Activated CD4-positive, alpha-beta T cell treated with anti-CD3 and anti-CD28 coated beads for 36 hours (primary cell): ENCODE data around the gene AMOTL1. TPM values are rescaled to one million over a fixed set of nuclear protein-coding genes. Genes with fewer than 3 reads are reported as not detected.

Experiments
- ATAC-seq: fragments of 200-7000 bp; cut with Tn5 transposase; one replicate; pipeline ENCODE4 v1.10.0; 2021; ENCODE audit warnings: mild to moderate bottlenecking, moderate library complexity
- CTCF ChIA-PET: fragments of 350-600 bp; sonication (Branson Sonifier 250); formaldehyde crosslinking; loops from one replicate; lab custom pipeline; 2021; ENCODE audit warnings: antibody characterized with exemption; lab: Charles Lee
- POLR2A ChIA-PET: fragments of 350-600 bp; sonication (Branson Sonifier 250); formaldehyde crosslinking; loops from one replicate; lab custom pipeline; 2021; ENCODE audit warnings: antibody characterized with exemption, inconsistent platforms; lab: Charles Lee
- DNase-seq: peaks from one replicate; pipeline ENCODE4 v3.0.0-alpha.2; 2020
- H3K27ac Mint-ChIP-seq: one replicate; pipeline ENCODE4 v1.8.0; 2021; ENCODE audit warnings: mixed read lengths
- H3K27me3 Mint-ChIP-seq: one replicate; pipeline ENCODE4 v1.8.0; 2021; ENCODE audit warnings: mixed read lengths
- H3K36me3 Mint-ChIP-seq: one replicate; pipeline ENCODE4 v1.8.0; 2021; ENCODE audit warnings: low read depth, mixed read lengths
- H3K4me1 Mint-ChIP-seq: one replicate; pipeline ENCODE4 v1.8.0; 2021; ENCODE audit warnings: mixed read lengths
- H3K4me3 Mint-ChIP-seq: one replicate; pipeline ENCODE4 v1.8.0; 2021; ENCODE audit warnings: mild to moderate bottlenecking, moderate library complexity, mixed read lengths
- H3K9me3 Mint-ChIP-seq: one replicate; pipeline ENCODE4 v1.8.0; 2021; ENCODE audit warnings: low read depth, mixed read lengths
- intact Hi-C, 2 experiments: fragments of 100-400 bp; cut with DNase I in 1 of 2; cut with micrococcal nuclease in 1 of 2; formaldehyde crosslinking; loops; one replicate each; pipeline versions ENCODE4 v1.14.2 to v1.15.1; 2022 to 2024; cut with DNase I, micrococcal nuclease
- total RNA-seq, 2 experiments: library from RNA; stranded (reverse); gene quantifications; one replicate each; pipeline ENCODE4 v1.2.3, GENCODE V29; 2021

AMOTL1 gene
- total RNA-seq, 2 experiments from 2014 or later: 1.8 to 2.3 TPM

DNA sequence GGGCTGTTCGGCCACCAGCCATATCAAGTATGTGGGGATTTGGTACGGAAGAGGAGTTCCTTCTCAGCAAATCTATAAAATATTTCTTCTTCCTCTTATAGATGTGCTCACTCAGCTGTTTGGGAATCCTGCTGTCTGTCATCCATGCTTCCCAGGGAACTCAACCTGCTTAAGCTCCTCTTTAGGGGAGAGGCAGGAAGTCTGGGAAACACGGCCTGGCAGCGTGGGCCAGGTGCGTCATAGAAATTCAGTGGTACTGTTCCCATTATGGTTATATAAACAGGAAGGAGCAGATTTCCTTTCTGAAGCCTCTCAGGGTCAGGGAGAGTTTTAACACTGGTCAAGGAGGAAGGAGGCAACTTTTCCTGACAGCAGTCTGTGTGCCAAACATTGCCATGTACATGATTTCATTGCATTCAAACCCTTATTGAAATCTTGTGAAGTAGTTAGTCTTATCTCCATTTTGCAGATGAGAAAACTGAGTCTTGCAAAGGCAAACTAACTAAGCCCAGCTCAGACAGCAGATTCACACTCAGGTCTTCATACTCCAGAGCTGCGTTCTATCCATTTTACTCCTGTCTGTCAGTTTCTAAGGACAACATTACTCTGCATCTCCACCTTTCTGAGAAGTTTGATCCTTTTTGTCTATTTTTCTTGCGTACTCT lies 35.4 kb upstream of the AMOTL1 start:
- DNase-seq (no peak), ATAC-seq (no peak)
- no peaks in the 10 kb centered on the region for H3K27me3 Mint-ChIP-seq
- no peaks in the 10 kb centered on the region for H3K9me3 Mint-ChIP-seq
- intact Hi-C loops: no loop called here
- no peak overlapping the region for H3K4me3 Mint-ChIP-seq
- ChIA-PET CTCF (interaction anchor here (1.0 kb wide), 1 partner anchor 9 kb away, joined by 3 read pairs; no protein-coding TSS in a partner anchor), POLR2A (no interaction called here)
- H3K36me3 Mint-ChIP-seq: no peaks in the 10 kb centered on the region
- no peak overlapping the region for H3K27ac Mint-ChIP-seq
- peaks cover 5% of the 10 kb centered on the region for H3K4me1 Mint-ChIP-seq

DNA sequence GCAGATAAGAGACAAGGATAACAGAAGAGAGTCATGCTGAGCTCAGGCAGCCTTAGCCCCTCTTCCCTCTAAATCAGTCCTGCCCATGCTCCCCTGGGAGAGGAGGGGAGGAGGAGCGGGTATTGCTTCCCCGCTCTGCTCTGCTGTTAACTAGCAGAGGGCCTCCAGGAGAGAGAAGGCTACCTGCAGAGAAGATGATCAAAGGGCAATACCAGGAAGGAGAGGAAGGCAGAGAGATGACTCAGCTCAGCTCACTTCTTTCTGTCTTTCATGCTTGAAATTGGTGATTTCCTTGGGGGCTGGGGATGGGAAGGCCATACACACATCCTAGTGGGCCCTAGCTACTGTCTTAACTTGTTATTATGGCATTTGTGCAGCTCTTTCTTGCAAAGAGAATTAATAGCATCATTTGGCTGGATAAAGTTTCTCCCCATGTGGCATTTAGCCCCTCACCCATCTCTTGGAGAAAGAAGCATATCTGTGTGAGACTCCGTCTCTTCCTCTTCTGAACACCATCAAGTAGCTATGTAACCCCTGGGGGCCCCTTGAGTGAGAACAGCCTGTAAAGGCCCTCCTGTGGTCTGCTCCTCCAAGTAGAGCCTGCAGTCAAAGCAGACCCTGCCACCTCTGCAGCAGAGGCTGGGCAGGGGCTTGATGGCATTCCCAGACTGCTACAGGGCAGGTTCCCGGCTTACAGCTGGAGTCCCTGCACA lies 33.4 kb upstream of the AMOTL1 start:
- Mint-ChIP-seq H3K27ac (no peak overlapping the region), H3K4me1 (peaks cover 5% of the 10 kb centered on the region), H3K27me3 (no peaks in the 10 kb centered on the region), H3K4me3 (no peak overlapping the region), H3K36me3 (no peaks in the 10 kb centered on the region), H3K9me3 (no peaks in the 10 kb centered on the region)
- DNase-seq (peak; percentile 5), ATAC-seq (peak; percentile 63)
- intact Hi-C loops: no loop called here
- ChIA-PET CTCF (interaction anchor here (0.6 to 1.5 kb wide), 2 partner anchors 9 to 1115 kb away, joined by 3 read pairs; no protein-coding TSS in a partner anchor), POLR2A (interaction anchor here (0.6 kb wide), 1 partner anchor 1709 kb away, joined by 4 read pairs; no protein-coding TSS in a partner anchor)

DNA sequence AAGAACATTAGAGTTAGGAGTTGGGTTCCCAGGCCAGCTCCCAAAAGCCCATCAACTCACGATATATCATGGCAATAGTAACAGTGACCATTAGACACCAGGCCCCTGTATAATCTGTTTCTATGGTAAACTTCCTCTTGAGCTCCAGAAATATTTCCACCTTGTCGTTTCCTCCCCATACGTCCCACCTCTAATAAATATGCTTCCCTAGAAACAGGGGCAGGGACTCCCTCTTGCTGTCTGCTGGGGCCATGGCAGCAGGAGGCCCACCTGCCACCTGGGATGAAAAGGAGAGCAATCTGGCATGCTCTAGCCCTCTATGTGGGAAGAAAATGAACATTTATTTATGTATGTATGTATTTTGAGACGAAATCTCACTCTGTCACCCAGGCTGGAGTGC lies 32.2 kb upstream of the AMOTL1 start:
- CTCF ChIA-PET: interaction anchor here (0.5 to 1.5 kb wide), 2 partner anchors 8 to 17 kb away, joined by 3 read pairs; no protein-coding TSS in a partner anchor
- no peak overlapping the region for H3K4me3 Mint-ChIP-seq

DNA sequence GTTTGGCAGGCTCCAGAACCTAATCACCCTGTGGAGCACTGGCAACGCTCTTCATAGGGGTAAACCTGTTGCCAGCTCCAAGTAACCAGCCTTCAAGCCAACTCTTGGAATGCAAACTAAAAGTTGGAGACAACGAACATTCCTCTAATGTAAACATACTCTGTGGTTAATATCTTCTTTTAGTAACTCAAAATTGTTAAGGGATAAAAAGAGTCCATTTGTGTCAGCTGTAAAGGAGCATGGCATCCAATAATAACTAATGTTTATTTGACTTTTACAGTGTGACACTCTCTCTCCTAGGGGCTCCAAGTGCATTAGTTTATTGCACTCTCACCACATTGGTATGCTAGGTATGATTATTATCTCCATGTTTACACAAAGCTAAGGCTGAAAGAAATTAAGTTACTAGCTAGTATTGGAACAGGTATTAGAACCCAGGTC lies 31.0 kb upstream of the AMOTL1 start:
- no peak overlapping the region for H3K4me3 Mint-ChIP-seq
- intact Hi-C loops: no loop called here
- POLR2A ChIA-PET: no interaction called here
- H3K9me3 Mint-ChIP-seq: no peaks in the 10 kb centered on the region
- H3K36me3 Mint-ChIP-seq: no peaks in the 10 kb centered on the region
- H3K4me1 Mint-ChIP-seq: peaks cover 18% of the 10 kb centered on the region
- CTCF ChIA-PET: no interaction called here
- H3K27me3 Mint-ChIP-seq: peaks cover 16% of the 10 kb centered on the region
- no peak for DNase-seq
- no peak overlapping the region for H3K27ac Mint-ChIP-seq
- ATAC-seq: no peak

More for the DNA sequence above, 32.2 kb upstream of the AMOTL1 start:
- POLR2A ChIA-PET: no interaction called here
- H3K27me3 Mint-ChIP-seq: peaks cover 3% of the 10 kb centered on the region
- no peaks in the 10 kb centered on the region for H3K9me3 Mint-ChIP-seq
- H3K36me3 Mint-ChIP-seq: no peaks in the 10 kb centered on the region
- no peak for ATAC-seq
- peaks cover 7% of the 10 kb centered on the region for H3K4me1 Mint-ChIP-seq
- no peak overlapping the region for H3K27ac Mint-ChIP-seq
- intact Hi-C loops: no loop called here
- DNase-seq: no peak

DNA sequence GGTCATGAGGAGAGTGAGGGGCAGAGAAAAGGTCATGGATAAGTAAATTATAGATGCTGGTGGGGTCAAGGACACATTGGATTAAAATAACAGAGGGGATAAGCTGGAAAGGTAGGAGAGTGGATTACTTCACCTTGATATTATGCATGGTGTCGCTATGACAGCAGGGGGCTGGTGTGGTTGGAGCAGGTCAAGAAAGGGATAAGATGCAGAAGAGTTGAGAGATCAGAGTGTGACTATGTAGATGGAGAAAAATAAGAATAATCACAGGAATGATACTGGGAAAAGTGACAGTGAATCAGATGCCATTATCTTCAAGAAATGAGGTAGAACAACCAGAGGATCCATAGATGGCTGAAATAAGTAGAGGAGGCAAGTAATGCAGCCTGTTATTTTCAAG lies 29.4 kb upstream of the AMOTL1 start:
- H3K27ac Mint-ChIP-seq: no peak overlapping the region
- H3K4me3 Mint-ChIP-seq: no peak overlapping the region
- peaks cover 18% of the 10 kb centered on the region for H3K4me1 Mint-ChIP-seq
- ChIA-PET CTCF (no interaction called here), POLR2A (no interaction called here)
- no peaks in the 10 kb centered on the region for H3K9me3 Mint-ChIP-seq
- ATAC-seq: no peak
- intact Hi-C loops: no loop called here
- no peaks in the 10 kb centered on the region for H3K36me3 Mint-ChIP-seq
- H3K27me3 Mint-ChIP-seq: peaks cover 26% of the 10 kb centered on the region
- no peak for DNase-seq

DNA sequence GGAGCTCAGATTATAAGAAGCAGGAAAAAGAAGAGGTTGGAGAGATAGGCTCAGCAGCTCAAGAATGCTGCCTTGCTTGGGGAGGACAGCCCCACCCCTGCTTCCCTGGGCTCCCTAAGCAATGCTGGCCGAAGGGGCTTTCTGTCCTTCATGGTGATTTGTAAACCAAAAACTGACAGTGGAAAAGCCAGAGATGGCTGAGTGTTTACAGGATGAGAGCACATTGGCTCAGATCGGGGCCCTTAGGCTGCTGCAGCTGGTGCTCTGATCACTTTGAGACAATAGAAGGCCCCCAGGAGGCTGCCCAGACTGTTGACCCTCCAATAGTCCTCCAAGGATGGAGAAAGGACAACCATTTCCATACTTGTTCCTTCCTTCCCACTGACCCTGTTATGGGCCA lies 28.8 kb upstream of the AMOTL1 start:
- ATAC-seq (no peak), DNase-seq (no peak)
- POLR2A ChIA-PET: no interaction called here
- Mint-ChIP-seq H3K4me1 (peaks cover 17% of the 10 kb centered on the region), H3K9me3 (no peaks in the 10 kb centered on the region), H3K27ac (no peak overlapping the region), H3K36me3 (no peaks in the 10 kb centered on the region), H3K4me3 (no peak overlapping the region), H3K27me3 (peaks cover 28% of the 10 kb centered on the region)
- CTCF ChIA-PET: no interaction called here
- intact Hi-C loops: no loop called here

DNA sequence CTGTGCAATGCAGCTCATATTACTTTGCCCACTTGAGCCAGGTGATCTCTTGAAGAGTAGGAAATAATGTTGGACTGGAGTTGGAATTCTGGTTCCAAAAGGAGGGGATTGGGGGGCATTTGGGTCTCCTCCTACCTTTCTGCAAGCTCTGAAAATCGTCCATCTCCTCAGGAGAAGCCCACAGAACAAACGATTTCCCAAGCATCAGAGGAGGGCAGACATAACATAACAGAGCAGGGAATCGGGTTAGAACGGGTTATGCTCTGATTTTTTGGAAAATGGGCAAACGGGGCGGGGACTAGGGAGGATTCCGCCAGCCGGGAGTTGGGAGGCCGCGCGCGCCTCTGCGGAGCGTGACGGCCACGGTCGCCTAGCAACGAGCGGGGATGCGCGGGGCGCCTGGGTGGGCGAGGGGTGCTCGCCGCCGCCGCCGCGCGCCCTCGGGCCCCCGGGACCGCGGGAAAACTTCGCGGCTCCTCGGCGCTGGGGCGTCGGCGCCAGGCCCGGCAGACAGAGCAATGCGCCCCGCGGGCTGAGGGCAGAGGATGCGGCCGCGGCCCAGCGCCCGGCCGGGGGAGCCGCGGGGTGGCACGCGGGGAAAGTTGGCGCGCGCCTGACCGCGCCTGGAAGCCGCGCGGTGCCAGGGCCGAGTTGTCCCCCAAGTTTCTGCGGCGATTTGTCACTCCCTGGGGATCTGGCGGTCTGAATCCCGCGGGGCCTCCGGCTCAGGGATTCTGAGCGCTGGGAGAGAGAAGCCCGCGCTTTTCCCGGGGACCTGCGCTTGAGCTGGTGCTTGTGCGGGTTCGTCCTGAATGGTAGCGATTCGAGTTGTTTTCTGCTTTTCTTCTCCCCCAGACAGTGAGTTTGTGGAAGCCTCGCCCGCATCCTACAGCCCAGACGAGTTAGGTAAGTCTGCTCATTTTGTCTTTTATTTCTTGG lies 27.8 kb upstream of the AMOTL1 start:
- Mint-ChIP-seq H3K4me3 (peak overlapping the region; percentile 52), H3K9me3 (no peaks in the 10 kb centered on the region), H3K27ac (no peak overlapping the region), H3K36me3 (no peaks in the 10 kb centered on the region), H3K27me3 (peaks cover 30% of the 10 kb centered on the region), H3K4me1 (peaks cover 13% of the 10 kb centered on the region)
- ATAC-seq: no peak
- ChIA-PET CTCF (interaction anchor here (0.8 to 1.5 kb wide), 3 partner anchors 7 to 158 kb away, joined by 3 to 5 read pairs (median 4); no protein-coding TSS in a partner anchor), POLR2A (no interaction called here)
- DNase-seq: peak; percentile 11
- intact Hi-C loops: loop anchor here in 1 of 2 experiments (5.0 kb wide), 1 partner anchor 118 kb away; no protein-coding TSS in a partner anchor

DNA sequence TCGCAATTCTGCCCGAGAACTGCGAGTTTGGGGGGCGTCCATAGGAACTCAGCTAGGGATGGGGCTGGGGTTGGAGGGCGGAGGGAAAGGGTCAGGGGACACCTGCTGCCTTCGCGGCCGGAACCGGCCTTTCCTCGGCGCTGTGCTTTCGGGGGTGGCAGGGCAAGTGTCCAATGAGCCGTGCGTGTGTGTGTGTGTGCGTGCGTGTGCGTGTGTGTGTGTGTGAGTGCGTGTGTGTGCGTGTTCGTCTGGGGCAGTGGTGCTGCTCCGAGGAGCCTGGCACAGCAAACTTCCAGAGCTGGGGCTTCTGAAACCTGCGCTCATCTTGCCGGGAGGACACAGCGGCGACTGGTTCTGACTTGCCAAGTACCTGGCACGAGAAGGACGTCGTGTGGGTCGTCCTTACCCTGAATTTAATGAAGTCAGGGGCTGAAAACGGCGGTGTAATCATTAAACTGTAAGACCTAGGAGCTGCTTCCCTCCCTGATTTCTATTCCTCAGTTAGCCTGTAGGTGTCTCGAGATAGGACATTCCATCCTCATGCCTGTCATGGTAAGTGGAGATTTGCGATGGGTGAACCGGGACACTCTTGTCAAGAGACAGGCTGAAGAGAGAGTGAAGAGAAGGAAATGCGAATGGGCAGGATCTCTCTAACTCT lies 27.0 kb upstream of the AMOTL1 start:
- CTCF ChIA-PET: interaction anchor here (0.8 to 1.5 kb wide), 3 partner anchors 8 to 158 kb away, joined by 3 to 5 read pairs (median 4); no protein-coding TSS in a partner anchor
- intact Hi-C loops: loop anchor here in 1 of 2 experiments (5.0 kb wide), 1 partner anchor 119 kb away; no protein-coding TSS in a partner anchor

DNA sequence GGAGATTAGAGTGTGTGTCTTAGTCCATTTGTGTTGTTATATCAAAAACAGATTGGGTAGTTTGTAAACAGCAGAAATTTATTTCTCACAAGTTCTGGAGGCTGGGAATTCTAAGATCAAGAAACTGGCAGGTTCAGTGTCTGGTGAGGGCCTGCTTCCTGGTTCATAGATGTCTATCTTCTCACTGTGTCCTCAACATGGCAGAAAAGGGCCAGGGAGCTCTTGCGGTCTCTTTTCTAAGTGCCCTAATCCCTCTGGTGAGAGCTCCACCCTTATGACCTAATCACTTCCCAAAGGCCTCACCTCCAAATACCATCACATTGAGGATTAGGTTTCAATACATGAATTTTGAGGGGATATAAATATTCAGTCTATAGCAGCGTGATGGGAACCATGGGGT lies 25.5 kb upstream of the AMOTL1 start:
- ChIA-PET POLR2A (no interaction called here), CTCF (interaction anchor here (0.6 to 0.9 kb wide), 3 partner anchors 37 to 962 kb away, joined by 3 to 4 read pairs (median 4); no protein-coding TSS in a partner anchor)
- ATAC-seq (no peak), DNase-seq (no peak)
- Mint-ChIP-seq H3K27ac (no peak overlapping the region), H3K4me1 (peaks cover 13% of the 10 kb centered on the region), H3K4me3 (no peak overlapping the region), H3K27me3 (peaks cover 42% of the 10 kb centered on the region), H3K36me3 (no peaks in the 10 kb centered on the region), H3K9me3 (no peaks in the 10 kb centered on the region)
- intact Hi-C loops: loop anchor here in 1 of 2 experiments (5.0 kb wide), 1 partner anchor 120 kb away; no protein-coding TSS in a partner anchor

More for the DNA sequence above, 27.0 kb upstream of the AMOTL1 start:
- H3K9me3 Mint-ChIP-seq: no peaks in the 10 kb centered on the region
- POLR2A ChIA-PET: no interaction called here
- ATAC-seq (peak; percentile 58), DNase-seq (peak; percentile 18)
- H3K27me3 Mint-ChIP-seq: peaks cover 33% of the 10 kb centered on the region
- peaks cover 13% of the 10 kb centered on the region for H3K4me1 Mint-ChIP-seq
- H3K4me3 Mint-ChIP-seq: peak overlapping the region; percentile 52
- no peaks in the 10 kb centered on the region for H3K36me3 Mint-ChIP-seq
- no peak overlapping the region for H3K27ac Mint-ChIP-seq

DNA sequence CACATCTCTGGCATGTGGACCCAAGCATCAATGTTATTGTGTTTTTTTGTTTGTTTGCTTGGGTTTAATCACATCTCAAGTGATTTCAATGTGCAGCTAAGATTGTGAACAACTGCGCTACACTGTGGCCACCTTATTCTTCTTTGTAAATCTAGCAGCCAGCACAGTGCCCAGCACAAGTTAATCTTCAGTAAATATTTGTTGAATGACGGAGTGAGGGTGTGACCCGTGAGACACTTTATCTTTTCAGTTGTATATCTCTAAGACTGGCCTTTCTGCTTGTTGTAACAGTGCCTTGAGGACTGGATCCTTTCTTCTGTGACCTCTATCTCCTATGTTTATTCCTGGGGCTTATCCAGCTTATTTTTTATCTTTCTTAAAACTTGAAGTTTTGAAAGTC lies 21.4 kb upstream of the AMOTL1 start:
- no peaks in the 10 kb centered on the region for H3K9me3 Mint-ChIP-seq
- POLR2A ChIA-PET: no interaction called here

More for the DNA sequence above, 21.4 kb upstream of the AMOTL1 start:
- peaks cover 43% of the 10 kb centered on the region for H3K27me3 Mint-ChIP-seq
- peaks cover 3% of the 10 kb centered on the region for H3K4me1 Mint-ChIP-seq
- CTCF ChIA-PET: no interaction called here
- ATAC-seq: no peak
- intact Hi-C loops: no loop called here
- no peak for DNase-seq
- H3K27ac Mint-ChIP-seq: no peak overlapping the region
- H3K36me3 Mint-ChIP-seq: no peaks in the 10 kb centered on the region
- no peak overlapping the region for H3K4me3 Mint-ChIP-seq
